ENCODE data around the gene YPEL3.

DNA sequence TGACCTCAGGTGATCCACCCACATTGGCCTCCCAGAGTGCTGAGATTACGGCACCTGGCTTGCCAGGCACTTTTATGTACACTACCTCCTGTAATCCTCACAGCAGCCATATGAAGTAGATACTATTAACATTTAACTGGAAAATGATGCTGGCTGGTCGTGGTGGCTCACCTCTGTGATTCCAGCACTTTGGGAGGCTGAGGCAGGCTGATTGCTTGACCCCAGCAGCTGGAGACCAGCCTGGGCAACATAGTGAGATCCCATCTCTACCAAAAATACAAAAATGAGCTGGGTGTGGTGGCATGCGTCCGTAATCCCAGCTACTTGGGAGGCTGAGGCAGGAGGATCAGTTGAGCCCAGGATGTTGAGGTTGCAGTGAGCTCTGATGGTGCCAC lies 29.0 kb upstream of the YPEL3 start:
- TF ChIP-seq POLR2A (IDR thresholded peaks at IDR 0.05), result no peak
- no peak for TF ChIP-seq CTCF (IDR thresholded peaks at IDR 0.05)

Data from suprapubic skin (tissue), 3 donors.